Ascending aorta (tissue), 2 donors: Measurements from ENCODE around the gene TCOF1. TPM values are rescaled to one million over a fixed set of nuclear protein-coding genes. Genes with fewer than 3 reads are reported as not detected.

Source experiments
- DNase-seq, 2 donors: peaks; one replicate each; pipeline ENCODE4 v3.0.0-alpha.2; 2019; ENCODE audit warnings: low spot score in 2 of 2
- H3K27ac ChIP-seq, 2 donors: fragments of 200-600 bp; sonication (generic); one replicate each; pipeline ENCODE4 v1.5.1; 2016 to 2017; ENCODE audit warnings: mild to moderate bottlenecking in 1 of 2
- H3K27me3 ChIP-seq: fragments of 200-600 bp; sonication (generic); one replicate; pipeline ENCODE4 v1.5.1; 2017
- H3K36me3 ChIP-seq, 2 donors: fragments of 200-600 bp; sonication (generic); one replicate each; pipeline ENCODE4 v1.5.1; 2016
- H3K4me1 ChIP-seq, 2 donors: fragments of 200-600 bp; sonication (generic); one replicate each; pipeline ENCODE4 v1.5.1; 2016 to 2017; ENCODE audit warnings: mild to moderate bottlenecking in 1 of 2
- H3K4me3 ChIP-seq, 2 donors: fragments of 200-600 bp; sonication (generic); one replicate each; pipeline ENCODE4 v1.5.1; 2016 to 2017; ENCODE audit warnings: mild to moderate bottlenecking in 1 of 2
- H3K9me3 ChIP-seq, 2 donors: fragments of 200-600 bp; sonication (generic); one replicate each; pipeline ENCODE4 v1.5.1; 2016
- intact Hi-C: fragments of 100-400 bp; cut with DNase I; formaldehyde crosslinking; loops from one replicate; pipeline ENCODE4 v1.15.1; 2023
- total RNA-seq: library from RNA; depleted of rRNA; stranded (reverse); fragments of >200 nt; gene quantifications from one replicate; pipeline ENCODE4 v1.1.0, GENCODE V29; 2016
- TF ChIP-seq, protein P1 (sequence below), 3 experiments: fragments of 200-600 bp in 2 of 3; fragments of 450-650 bp in 1 of 3; sonication (generic) in 2 of 3; IDR thresholded peaks; one replicate each; pipeline ENCODE4 v1.5.1; 2016 to 2019; ENCODE audit warnings: antibody characterized with exemption in 3 of 3, mild to moderate bottlenecking in 1 of 3, moderate library complexity in 1 of 3

Gene TCOF1
- total RNA-seq, 1 donor from 2014 or later: 31.4 TPM

DNA sequence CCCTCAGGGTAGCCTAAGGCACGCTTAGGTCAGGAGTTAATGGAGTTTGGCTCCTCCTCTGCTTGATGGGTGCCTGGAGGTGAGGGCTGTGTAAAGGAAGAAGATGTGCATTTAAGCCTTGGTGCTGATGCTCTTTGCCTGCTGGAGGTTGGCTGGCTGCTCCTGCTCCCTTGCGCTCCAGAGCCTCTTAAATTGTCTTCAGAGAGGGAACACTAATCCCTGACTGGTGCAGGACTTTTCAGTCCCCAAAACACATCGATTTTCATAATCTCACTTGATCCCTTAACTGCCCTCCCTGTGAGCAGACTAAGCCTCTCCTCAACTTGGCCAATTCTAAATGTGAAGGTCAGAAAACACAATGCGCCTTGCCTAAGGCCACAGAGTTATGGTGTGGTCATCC, 16.2 kb upstream of the TCOF1 start:
- TF ChIP-seq, protein P1, sequence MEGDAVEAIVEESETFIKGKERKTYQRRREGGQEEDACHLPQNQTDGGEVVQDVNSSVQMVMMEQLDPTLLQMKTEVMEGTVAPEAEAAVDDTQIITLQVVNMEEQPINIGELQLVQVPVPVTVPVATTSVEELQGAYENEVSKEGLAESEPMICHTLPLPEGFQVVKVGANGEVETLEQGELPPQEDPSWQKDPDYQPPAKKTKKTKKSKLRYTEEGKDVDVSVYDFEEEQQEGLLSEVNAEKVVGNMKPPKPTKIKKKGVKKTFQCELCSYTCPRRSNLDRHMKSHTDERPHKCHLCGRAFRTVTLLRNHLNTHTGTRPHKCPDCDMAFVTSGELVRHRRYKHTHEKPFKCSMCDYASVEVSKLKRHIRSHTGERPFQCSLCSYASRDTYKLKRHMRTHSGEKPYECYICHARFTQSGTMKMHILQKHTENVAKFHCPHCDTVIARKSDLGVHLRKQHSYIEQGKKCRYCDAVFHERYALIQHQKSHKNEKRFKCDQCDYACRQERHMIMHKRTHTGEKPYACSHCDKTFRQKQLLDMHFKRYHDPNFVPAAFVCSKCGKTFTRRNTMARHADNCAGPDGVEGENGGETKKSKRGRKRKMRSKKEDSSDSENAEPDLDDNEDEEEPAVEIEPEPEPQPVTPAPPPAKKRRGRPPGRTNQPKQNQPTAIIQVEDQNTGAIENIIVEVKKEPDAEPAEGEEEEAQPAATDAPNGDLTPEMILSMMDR (IDR thresholded peaks at IDR 0.05): no peak
- intact Hi-C loops: no loop called here
- Histone ChIP-seq H3K27ac (no peak overlapping the region), H3K27me3 (no peaks in the 10 kb centered on the region), H3K4me1 (no peaks in the 10 kb centered on the region), H3K9me3 (no peaks in the 10 kb centered on the region), H3K36me3 (no peaks in the 10 kb centered on the region), H3K4me3 (no peak overlapping the region)
- DNase-seq: no peak

DNA sequence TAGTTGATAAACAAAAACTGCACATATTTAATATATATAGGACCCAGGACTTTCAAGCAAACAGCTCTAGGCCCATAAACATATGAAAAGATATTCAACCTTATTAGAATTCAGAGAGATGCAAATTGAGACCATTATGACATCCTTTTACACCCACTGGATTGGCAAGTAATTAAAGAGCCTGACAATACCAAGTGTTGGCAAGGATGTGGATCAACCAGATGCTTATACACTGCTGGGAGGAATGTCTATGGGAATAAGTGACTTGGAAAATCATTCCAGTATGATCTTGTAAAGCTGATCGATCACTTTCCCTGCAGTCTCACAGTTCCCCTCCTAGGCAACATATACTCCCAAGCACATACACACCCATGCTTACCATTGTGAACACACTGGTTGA, 15.5 kb upstream of the TCOF1 start:
- no peaks in the 10 kb centered on the region for H3K36me3 ChIP-seq
- H3K27ac ChIP-seq: no peak overlapping the region
- TF ChIP-seq, protein P1 (IDR thresholded peaks at IDR 0.05): no peak
- intact Hi-C loops: no loop called here
- no peaks in the 10 kb centered on the region for H3K27me3 ChIP-seq
- no peak overlapping the region for H3K4me3 ChIP-seq
- DNase-seq: no peak
- H3K4me1 ChIP-seq: no peaks in the 10 kb centered on the region
- no peaks in the 10 kb centered on the region for H3K9me3 ChIP-seq

DNA sequence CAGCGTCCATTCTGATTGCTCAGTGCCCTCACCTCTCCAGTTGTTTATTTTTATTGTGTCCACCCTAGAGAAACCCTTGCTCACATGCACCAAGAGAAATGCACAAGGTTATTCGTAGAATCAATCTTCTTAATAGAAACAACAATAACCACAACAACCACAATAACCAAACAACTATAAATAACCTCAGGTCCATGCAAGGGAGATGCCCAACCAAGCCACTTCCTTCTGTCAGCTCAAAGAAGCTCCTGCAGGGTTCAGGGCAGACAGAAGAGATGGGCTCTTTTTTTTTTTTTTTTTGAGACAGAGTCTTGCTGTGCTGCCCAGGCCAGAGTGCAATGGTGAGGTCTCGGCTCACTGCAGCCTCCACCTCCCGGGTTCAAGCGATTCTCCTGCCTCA, 14.9 kb upstream of the TCOF1 start:
- Histone ChIP-seq H3K27ac (no peak overlapping the region), H3K36me3 (no peaks in the 10 kb centered on the region), H3K27me3 (no peaks in the 10 kb centered on the region), H3K4me3 (no peak overlapping the region), H3K9me3 (no peaks in the 10 kb centered on the region), H3K4me1 (no peaks in the 10 kb centered on the region)
- TF ChIP-seq, protein P1 (IDR thresholded peaks at IDR 0.05): no peak
- intact Hi-C loops: no loop called here
- DNase-seq: no peak

DNA sequence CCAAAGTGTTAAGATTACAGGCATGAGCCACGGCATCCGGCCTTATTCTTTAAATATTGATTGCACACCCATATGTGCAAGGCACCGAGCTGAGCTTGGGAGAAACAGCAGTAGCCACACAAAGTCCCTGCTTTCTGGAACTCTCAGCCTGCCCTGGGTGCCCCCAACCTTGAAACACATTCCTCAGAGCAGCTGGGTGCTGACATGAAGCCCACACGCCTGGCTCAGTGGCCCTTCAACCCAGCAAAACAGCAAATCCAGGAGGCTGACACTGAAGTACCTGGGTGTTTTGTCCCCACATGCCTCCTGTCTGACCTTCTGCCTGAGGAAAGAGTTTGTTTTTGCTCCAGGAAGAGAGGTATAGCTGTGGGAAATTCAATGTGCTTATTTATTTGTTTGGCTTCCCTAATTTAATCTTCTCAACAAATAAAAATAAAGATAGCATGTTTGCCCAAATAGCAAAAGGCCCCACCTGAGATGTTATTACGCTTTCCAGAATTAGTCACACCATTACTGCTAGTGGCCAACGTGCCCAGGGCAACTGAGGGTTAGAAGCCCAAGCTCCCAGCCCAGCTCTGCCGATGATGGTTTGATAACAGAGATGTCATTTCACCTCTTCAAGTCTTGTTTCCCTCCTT, 13.4 kb upstream of the TCOF1 start:
- no peaks in the 10 kb centered on the region for H3K36me3 ChIP-seq
- no peaks in the 10 kb centered on the region for H3K4me1 ChIP-seq
- no peaks in the 10 kb centered on the region for H3K9me3 ChIP-seq
- H3K27ac ChIP-seq: no peak overlapping the region
- no peak overlapping the region for H3K4me3 ChIP-seq
- no peaks in the 10 kb centered on the region for H3K27me3 ChIP-seq
- intact Hi-C loops: no loop called here
- TF ChIP-seq, protein P1 (IDR thresholded peaks at IDR 0.05): no peak
- DNase-seq: no peak

DNA sequence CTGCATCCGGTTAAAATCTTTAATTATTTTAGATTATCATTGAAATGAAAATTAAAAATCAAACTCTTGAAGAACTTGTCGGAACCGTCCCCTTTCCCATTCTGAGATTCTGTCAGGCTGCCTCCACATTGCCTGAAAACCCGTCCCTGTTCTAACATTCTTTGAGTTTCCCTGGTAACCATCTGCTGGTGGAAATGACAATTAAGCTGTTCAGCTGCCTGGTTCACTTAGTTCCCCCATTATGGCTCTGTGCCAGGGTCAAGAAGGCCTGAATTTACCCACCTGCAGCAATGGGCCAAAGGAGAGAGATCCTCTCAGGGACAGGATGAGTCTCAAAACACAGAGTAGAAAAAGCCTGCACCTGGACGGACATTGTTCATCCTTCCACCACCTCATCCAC, 11.8 kb upstream of the TCOF1 start:
- intact Hi-C loops: no loop called here
- Histone ChIP-seq H3K4me3 (no peak overlapping the region), H3K27me3 (no peaks in the 10 kb centered on the region), H3K9me3 (no peaks in the 10 kb centered on the region), H3K36me3 (no peaks in the 10 kb centered on the region), H3K27ac (no peak overlapping the region), H3K4me1 (no peaks in the 10 kb centered on the region)
- TF ChIP-seq, protein P1 (IDR thresholded peaks at IDR 0.05): no peak
- DNase-seq: no peak

DNA sequence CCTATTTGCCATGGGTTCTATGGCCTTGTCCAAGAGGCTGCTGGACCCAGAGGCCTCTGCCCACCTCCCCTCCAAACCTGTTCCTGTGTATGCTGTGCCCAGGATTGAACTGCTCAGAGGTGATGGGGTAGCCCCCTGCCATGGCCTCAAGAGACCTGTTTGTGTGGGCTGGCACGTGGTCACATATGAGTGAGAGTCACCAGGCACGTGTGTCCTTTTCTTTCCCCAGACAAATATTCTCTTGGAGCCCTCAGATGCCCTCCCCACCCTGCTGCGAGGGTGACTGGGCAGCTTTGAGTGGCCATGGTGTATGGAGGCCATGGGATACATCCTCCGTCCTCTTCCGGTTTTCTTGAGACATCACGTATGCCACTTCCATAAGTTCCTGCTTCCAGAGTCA, 10.9 kb upstream of the TCOF1 start:
- Histone ChIP-seq H3K4me1 (no peaks in the 10 kb centered on the region), H3K4me3 (no peak overlapping the region), H3K36me3 (no peaks in the 10 kb centered on the region), H3K27me3 (no peaks in the 10 kb centered on the region), H3K27ac (no peak overlapping the region), H3K9me3 (no peaks in the 10 kb centered on the region)
- TF ChIP-seq, protein P1 (IDR thresholded peaks at IDR 0.05): no peak
- DNase-seq: no peak
- intact Hi-C loops: no loop called here
